DOHH2 (cell line): Measurements from ENCODE around the gene UNC119B.

Source experiments
- H3F3A ChIP-seq: fragments of 200-600 bp; sonication (generic), shearing (Covaris generic); 2 replicates; pipeline ENCODE4 v1.6.0; 2016; ENCODE audit warnings: antibody characterized with exemption, mild to moderate bottlenecking; ENCODE audit not compliant: control insufficient read depth, insufficient read depth
- H3K27ac ChIP-seq: fragments of 200-600 bp; sonication (generic); 2 replicates; pipeline ENCODE4 v1.5.1; 2014; ENCODE audit warnings: low read depth, mild to moderate bottlenecking, low read length, moderate library complexity
- H3K27me3 ChIP-seq: fragments of 200-600 bp; sonication (generic); 2 replicates; pipeline ENCODE4 v1.6.1; 2014; ENCODE audit warnings: mild to moderate bottlenecking, low read length, mixed read lengths; ENCODE audit not compliant: control insufficient read depth
- H3K36me3 ChIP-seq: fragments of 200-600 bp; sonication (generic); 2 replicates; pipeline ENCODE4 v1.6.1; 2014; ENCODE audit warnings: mild to moderate bottlenecking, low read length, moderate library complexity, mixed read lengths; ENCODE audit not compliant: control insufficient read depth
- H3K4me1 ChIP-seq: fragments of 200-600 bp; sonication (generic); 2 replicates; pipeline ENCODE4 v1.6.1; 2014; ENCODE audit warnings: mild to moderate bottlenecking, low read length, mixed read lengths; ENCODE audit not compliant: control insufficient read depth
- H3K4me2 ChIP-seq: fragments of 200-600 bp; sonication (generic); 2 replicates; pipeline ENCODE4 v1.6.0; 2014; ENCODE audit warnings: mild to moderate bottlenecking, low read length, moderate library complexity
- H3K4me3 ChIP-seq: fragments of 200-600 bp; sonication (generic); 2 replicates; pipeline ENCODE4 v1.5.1; 2014; ENCODE audit warnings: mild to moderate bottlenecking, low read length, mixed read lengths
- H3K79me2 ChIP-seq: fragments of 200-600 bp; sonication (generic); 2 replicates; pipeline ENCODE4 v1.6.1; 2014; ENCODE audit warnings: mild to moderate bottlenecking, low read length, mixed read lengths; ENCODE audit not compliant: control insufficient read depth
- H3K9me2 ChIP-seq: fragments of 200-600 bp; sonication (generic); replicated peaks from 2 replicates; pipeline ENCODE4 v1.6.1; 2014; ENCODE audit warnings: mild to moderate bottlenecking, low read length, mixed read lengths; ENCODE audit not compliant: control insufficient read depth
- H3K9me3 ChIP-seq: fragments of 200-600 bp; sonication (generic); 2 replicates; pipeline ENCODE4 v1.6.1; 2014; ENCODE audit warnings: antibody characterized with exemption, low read length, mixed read lengths; ENCODE audit not compliant: control insufficient read depth, insufficient read depth
- H4K20me1 ChIP-seq: fragments of 200-600 bp; sonication (generic); 2 replicates; pipeline ENCODE4 v1.6.0; 2014; ENCODE audit warnings: low read depth, mild to moderate bottlenecking, antibody characterized with exemption, low read length, moderate library complexity; ENCODE audit not compliant: control insufficient read depth, insufficient read depth
- CTCF ChIP-seq: fragments of 200-600 bp; sonication (generic); IDR thresholded peaks from one replicate; pipeline ENCODE4 v1.5.1; 2014; ENCODE audit warnings: antibody characterized with exemption, mild to moderate bottlenecking, low read depth, low read length; ENCODE audit not compliant: poor library complexity, severe bottlenecking
- EZH2phosphoT487 ChIP-seq: fragments of 200-600 bp; sonication (generic); IDR thresholded peaks from 2 replicates; pipeline ENCODE4 v1.6.1; 2017; ENCODE audit warnings: borderline replicate concordance, mild to moderate bottlenecking, antibody characterized with exemption, low read length, moderate library complexity, mixed read lengths

UNC119B gene

GRCh38 chr12:120689397-120690082, 20.7 kb upstream of the UNC119B start:
- Histone ChIP-seq H3F3A (peaks cover 13% of the 10 kb centered on the region), H3K4me1 (peaks cover 34% of the 10 kb centered on the region), H3K27ac (no peak overlapping the region), H3K4me3 (peak overlapping the region; percentile 84), H3K79me2 (peaks cover 74% of the 10 kb centered on the region), H3K4me2 (peak overlapping the region; percentile 93), H4K20me1 (peaks cover 16% of the 10 kb centered on the region), H3K9me3 (no peaks in the 10 kb centered on the region), H3K27me3 (no peaks in the 10 kb centered on the region), H3K9me2 (no peaks in the 10 kb centered on the region), H3K36me3 (peaks cover 63% of the 10 kb centered on the region)
- TF ChIP-seq CTCF (no peak), EZH2phosphoT487 (no peak)

- Histone ChIP-seq H3K9me2 (no peaks in the 10 kb centered on the region), H3K4me3 (no peak overlapping the region), H3K27me3 (no peaks in the 10 kb centered on the region), H3K4me1 (peaks cover 29% of the 10 kb centered on the region), H3F3A (peaks cover 10% of the 10 kb centered on the region), H4K20me1 (peaks cover 16% of the 10 kb centered on the region), H3K36me3 (peaks cover 68% of the 10 kb centered on the region), H3K4me2 (peak overlapping the region; percentile 93), H3K9me3 (no peaks in the 10 kb centered on the region), H3K79me2 (peaks cover 77% of the 10 kb centered on the region), H3K27ac (no peak overlapping the region)
- TF ChIP-seq EZH2phosphoT487: no peak
- TF ChIP-seq CTCF: no peak
Measured at GRCh38 chr12:120690083-120690450, 20.2 kb upstream of the UNC119B start.

- Histone ChIP-seq H3K27ac (no peak overlapping the region), H3K4me2 (no peak overlapping the region)
- TF ChIP-seq CTCF (no peak), EZH2phosphoT487 (no peak)
Measured at GRCh38 chr12:120690978-120691377, 19.3 kb upstream of the UNC119B start.

More at GRCh38 chr12:120690978-120691377, 19.3 kb upstream of the UNC119B start:
- Histone ChIP-seq H3K79me2 (peaks cover 81% of the 10 kb centered on the region), H3K27me3 (no peaks in the 10 kb centered on the region), H4K20me1 (peaks cover 16% of the 10 kb centered on the region), H3K4me3 (no peak overlapping the region), H3K4me1 (peaks cover 20% of the 10 kb centered on the region), H3K36me3 (peaks cover 77% of the 10 kb centered on the region), H3F3A (peaks cover 1% of the 10 kb centered on the region), H3K9me3 (no peaks in the 10 kb centered on the region), H3K9me2 (no peaks in the 10 kb centered on the region)
